HG02970 (cell line): ENCODE data around the gene TRAPPC12.
"Not testable (repeated sequence)": the region's sequence is repeated elsewhere in the genome, so short reads cannot be mapped to it uniquely, and the experiment has no call there.

Source experiments
- ATAC-seq: cut with Tn5 transposase; IDR thresholded peaks from one replicate; pipeline ENCODE4 v1.9.1; 2021; ENCODE audit warnings: mild to moderate bottlenecking, moderate library complexity, moderate number of reproducible peaks; ENCODE audit not compliant: unreplicated experiment, low FRiP score

TRAPPC12 gene

DNA sequence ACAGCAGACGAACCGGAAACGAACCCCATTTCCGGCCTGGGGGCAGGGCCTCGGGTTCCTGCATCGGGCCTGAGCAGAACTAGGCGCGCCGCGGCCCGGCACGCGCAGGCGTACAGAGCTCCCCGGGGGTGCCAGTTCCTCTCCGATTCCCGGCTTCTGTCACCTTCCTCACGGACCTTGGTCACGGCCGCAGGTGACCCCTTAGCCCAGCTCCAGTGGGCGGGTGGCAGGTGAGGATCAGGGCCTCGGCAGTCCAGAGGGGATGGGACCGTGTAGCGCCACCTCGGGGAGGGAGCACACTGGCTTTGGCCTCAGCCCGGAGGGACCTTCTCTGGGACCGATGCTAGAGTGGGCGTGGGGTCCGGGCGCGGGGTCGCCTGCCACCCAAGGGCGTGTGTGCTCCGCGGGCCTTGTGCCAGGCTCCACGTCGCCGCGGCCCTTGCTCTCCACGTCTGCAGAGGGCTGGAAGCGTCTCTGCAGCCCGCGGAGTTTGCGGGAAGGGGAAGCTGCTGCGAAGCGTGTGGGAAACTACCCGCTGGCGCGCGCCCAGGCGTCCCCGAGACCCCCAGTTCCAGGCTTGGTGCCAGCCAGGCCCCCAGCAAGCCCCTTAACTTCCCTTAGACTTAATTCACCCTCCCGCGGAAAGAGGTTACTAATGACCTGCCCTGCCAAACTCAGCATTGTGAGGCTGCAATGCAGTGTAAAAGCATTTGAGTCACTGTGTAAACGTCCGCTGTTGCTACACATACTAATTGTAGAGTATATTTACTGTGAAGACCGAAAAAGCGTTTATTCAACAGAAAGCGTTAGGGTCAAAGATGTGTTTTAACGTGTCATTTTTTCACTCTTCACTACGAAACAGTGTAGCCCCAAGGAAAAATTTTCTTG, at the start of gene TRAPPC12:
Gene TRAPPC12, plus strand, starts transcription at position 48 of the 888 bp plus-strand sequence. CDS start 7,930 bp downstream, outside the sequence.
- peak; percentile 73 for ATAC-seq

DNA sequence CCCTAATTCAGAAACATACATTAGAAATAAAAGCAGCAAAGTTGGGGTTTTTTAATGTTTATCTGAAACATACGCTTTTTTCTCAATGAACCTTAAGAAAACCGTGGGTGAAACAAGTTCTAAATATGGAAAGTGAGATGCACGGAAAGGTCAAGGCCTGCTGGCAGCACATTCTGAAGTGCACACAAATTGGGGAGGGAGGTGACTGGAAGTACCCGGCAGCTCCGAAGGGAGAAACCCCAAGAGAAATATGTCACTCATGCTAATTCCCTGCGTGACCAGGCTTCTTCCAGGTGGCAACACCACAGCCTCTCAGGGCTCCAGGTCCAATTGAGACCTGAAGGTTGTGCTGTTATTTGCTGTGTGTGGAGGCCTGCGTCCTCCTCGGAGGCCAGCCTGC, 47.4 kb upstream of the TRAPPC12 start:
- ATAC-seq, result no peak

DNA sequence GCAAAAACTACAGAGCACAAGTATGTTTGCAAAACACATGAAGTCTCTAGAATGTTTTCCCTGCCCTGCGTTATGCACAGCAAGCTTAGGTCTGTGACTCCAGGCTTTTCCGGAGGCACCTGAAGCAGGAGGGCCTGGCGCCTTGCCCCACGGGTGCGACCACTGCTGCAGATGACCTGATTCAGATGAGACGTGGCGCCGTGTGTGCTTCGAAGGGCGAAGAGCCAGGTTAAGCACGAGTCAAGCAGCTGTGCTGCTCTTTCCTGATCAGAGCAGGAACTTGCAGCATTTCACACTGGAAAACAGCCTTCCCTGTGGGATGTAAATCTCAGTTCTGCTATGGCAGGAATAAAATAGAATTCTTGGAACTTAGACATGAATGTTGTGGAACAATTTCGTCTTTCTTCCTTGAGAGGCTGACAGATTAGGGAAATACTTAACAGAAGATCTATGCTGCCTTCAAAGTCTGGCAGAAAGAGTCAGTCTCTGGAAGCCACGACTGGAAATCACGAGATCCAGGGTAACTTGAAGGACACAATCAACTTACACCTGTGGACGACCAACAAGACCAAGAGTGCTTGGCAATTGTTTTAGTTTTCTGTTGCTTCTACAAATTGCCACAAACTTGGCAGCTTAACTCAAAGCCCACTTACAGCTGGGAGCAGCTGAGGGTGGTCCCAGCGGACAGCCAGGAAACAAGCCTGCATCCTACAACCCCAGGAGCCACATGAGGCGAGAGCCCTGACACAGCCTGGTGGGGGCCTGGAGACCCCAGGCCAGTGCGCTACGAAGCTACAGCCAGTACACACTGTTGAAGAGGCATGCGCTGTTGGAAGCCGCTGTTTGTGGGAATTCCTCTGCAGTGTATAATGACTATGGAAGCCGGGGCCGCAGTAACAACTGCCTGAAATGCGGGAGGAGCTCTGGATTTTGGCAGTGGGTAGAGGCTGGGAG, 44.8 kb upstream of the TRAPPC12 start:
- ATAC-seq, result no peak

DNA sequence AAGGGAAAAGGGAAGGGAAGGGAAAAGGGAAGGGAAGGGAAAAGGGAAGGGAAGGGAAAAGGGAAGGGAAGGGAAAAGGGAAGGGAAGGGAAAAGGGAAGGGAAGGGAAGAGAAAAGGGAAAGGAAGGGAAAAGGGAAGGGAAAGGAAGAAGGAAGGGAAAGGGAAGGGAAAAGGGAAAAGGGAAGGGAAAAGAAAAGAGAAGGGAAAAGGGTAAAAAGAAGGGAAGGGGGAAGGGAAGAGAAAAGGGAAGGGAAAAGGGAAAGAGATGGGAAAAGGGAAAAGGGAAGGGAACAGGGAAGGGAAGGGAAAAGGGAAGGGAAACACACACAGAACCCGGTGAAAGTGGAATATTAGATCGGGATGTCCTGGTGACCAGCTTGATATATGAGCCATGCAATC, 42.6 kb upstream of the TRAPPC12 start:
- no peak for ATAC-seq

DNA sequence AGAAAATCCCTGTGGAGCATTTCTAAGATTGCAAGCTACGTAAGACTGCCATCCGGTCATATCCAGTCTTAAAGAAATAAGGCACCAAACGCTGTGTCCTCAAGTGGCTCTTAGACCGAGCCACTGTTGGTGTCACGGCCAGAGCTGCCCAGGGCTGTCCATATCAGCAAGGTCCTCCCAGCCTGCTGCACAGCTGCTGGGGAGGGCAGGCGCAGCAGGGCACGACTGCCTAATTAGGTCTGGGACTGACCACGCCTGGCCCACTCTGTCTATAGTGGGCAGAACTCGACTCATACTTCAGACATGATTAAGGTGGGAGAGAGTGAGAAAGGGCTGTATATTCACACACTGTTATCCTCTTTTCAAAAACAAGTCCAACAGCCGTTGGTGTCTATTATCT, 41.2 kb upstream of the TRAPPC12 start:
- no peak for ATAC-seq

DNA sequence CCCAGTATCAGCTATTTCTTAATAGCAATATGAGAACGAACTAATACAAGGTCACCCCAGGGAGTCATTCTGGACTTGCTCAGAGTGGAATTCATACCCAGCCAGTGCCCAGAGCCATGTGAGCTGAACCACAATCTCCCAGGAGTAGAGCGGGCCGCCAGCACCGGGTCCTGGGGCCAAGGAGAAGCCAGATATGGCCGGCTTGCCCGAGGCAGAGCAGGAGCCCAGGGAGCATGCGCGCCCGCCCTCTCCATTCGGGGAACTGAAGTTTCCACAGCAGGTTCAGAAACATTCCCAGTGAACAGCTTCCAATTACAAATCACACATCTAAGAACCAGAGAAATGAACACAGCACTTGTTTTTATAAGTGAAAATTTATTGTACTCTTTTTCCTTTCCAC, 39.4 kb upstream of the TRAPPC12 start:
- ATAC-seq, result no peak

DNA sequence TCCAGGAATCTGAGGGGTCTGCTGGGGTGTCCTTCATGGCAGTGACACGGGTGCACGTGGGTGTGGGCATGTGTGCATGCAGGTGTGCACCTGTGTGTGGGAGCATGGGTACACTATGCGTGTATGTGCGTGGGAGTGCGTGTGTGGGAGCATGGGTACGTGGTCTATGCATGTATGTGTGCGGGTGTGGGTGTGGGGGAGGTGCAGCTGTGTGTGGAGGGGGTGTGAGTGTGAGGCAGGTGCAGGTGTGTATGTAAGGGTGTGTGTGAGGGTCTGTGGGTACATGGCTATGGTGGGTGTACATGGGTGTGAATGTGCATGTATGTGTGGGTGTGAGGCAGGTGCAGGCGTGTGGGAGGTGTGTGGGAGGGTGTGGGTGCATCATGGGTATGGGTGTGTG, 38.2 kb upstream of the TRAPPC12 start:
- no peak for ATAC-seq

DNA sequence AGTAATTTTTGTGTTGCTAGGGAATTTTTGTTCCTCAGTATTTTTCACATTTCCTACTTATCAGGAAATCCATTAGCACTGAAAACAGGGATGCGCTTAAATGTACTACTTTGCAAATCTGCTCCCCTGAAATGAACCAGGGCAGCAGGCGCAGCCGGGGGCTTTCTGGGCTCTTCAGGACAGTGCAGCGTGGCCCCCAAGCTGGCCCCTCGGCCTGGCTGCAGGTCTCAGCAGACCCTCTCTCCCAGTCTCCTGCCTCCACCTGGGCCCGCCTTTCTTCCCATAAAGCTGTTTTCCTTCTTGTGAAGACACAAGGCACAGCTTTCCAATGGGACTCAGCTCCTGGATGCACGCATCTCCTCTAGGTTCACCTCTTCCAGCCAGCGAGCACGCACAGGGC, 37.2 kb upstream of the TRAPPC12 start:
- no peak for ATAC-seq

DNA sequence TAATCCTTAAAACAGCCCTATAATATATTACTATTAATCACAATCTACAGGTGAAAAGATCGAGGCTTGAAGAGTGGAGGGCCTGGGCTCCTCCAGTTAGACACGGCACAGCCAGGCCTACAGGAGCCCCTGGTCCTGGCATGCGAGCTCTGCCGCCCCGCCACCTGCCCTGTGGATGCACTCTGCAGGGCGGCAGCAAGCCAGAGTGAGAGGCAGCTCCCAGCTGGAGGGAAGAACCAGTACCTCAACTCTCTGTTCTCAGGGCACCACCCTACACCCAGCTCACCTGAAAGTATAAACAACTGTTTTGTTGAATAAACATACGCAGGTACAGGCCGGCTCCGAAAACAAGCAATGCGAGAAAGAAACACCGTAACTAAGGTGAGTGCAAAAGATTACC, 36.5 kb upstream of the TRAPPC12 start:
- no peak for ATAC-seq

DNA sequence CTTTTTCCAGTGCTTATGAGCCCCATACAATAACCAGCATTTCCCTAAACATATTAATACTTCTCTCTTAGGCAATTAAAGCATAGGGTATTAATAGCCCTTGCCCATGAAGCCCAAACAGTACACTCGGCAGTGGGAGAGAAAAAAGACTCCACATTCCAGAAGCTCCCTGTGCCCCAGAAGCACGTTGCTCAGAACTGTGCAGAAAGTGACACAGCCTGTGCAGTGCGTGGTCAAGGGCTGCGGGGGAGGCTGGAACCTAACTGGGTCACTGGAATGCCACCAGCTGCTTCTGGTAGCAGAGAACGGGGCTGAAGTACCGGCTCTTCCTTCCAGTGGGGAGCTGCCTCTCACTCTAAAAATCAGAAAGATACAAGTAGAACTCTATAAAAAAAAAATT, 34.6 kb upstream of the TRAPPC12 start:
- ATAC-seq, result no peak

DNA sequence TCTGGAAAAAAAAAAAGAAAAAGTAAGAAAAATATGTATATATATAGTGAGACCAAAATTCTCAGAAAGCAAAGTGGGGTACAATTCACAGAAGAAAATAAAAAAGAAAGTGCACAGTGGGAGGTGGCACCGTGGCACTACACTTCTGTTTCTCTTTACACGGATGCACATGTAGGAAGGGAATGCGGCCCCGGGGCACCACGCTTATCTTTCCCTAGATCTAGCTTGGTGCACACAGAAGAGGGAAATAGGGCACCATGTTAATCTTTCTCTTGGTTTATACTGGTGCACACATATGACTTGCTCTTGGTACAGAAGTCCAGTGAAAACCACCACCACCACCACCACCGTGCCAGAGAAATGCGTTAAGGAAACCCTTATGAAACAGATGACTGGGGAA, 33.9 kb upstream of the TRAPPC12 start:
- no peak for ATAC-seq

DNA sequence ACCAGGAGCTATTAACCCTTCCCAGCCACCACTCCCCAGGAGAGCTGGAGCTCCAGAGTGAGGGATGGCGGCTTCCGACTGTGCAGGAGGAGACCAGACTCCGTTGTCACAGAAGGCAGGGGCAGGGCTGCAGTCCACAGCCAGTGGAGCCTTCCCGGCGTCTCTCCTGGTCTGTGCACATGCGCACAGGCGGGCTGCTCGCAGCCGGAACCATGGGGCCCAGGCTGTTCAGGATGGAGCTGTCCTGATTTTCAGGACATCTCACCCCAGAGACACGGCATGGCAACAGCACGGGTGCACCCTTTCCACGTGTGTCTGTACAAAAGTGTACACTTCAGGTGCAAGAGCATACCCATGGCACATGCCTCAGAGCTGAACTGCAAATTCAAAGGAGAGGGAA, 30.7 kb upstream of the TRAPPC12 start:
- no peak for ATAC-seq

DNA sequence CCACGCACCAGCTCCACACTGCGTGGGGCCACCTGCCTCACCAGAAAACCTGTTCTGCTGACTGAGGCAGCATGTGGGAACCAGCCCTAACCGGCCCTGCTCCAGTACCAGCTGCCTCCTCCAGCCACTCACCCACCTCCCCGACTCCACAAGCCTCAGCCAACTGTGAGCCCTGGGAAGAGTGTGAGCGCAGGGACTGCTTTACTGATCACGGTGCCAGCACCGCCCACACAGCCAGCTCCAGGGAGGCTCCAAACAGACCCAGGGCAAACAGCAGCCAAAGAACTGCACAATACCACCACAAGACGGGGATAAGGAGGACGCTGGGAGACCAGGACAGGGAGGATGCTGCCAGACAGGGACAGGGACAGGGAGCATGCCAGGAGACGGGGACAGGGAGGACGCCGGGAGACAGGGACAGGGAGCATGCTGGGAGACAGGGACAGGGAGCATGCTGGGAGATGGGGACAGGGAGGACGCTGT, 30.2 kb upstream of the TRAPPC12 start:
- ATAC-seq, result no peak

DNA sequence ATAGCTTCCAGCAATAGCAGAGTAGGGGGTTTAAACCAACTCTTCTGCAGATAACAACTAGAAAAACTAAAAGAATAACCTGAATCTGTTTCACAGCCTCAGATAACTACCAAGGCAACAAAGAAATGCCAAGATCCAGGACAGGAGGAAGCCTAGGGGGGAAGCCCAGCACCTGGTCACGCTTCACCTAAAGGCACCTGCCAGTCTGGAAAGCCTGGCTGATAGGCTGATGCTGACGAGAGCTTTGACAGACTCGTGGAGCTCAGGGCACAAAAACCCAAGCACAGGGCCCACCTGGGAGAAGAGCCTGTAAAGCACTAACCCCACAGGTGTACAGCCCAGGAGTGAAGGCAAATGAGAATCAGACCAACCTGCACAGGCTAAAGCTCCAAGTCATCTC, 24.5 kb upstream of the TRAPPC12 start:
- no peak for ATAC-seq

DNA sequence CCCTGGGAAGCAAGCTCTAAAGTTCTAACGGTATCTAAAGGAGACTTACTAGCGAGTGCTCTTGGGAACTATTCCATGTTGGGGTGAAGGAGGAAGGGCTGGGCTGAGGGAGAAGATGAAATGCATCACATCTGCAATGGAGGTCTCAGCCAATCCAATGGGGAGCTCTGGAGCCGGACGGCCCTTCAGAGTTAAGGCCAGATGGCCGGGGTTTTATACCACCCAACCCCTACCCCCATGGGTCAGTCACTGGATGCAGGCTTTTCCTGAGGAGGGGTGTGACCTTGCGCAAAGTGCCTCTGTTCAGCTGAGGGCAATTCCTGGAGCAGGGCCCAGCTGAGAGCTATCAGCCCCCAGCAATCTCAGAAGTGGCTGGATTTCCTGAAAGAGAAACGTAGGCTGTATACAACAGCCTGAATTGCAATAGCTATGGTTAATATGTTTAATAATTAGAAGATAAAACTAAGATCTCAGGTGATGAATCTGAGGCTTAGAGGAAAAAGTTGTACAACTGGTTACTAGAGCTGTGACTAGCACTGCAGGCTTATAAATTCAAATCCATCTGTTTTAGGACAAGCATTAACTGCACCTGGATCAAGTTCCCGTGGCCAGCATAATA, 23.4 kb upstream of the TRAPPC12 start:
- no peak for ATAC-seq

DNA sequence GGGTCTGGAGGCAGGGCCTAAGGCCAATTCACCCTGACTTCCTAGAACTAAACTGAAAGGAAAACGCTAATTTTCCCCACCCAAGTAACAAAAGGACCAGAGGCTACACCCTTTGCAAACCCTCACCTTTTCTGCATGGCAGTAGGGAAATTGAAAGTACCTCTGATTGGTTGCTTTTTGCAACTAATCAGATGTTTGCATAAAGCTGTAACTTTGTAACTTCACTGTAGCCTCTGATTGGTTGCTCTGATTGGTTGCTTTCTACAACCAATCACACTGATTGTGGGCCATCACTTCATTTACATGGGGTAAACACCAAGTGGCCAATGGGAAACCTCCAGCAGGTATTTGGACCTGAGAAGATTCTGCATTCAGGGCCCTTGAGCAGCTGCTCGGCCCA, 22.7 kb upstream of the TRAPPC12 start:
- no peak for ATAC-seq

DNA sequence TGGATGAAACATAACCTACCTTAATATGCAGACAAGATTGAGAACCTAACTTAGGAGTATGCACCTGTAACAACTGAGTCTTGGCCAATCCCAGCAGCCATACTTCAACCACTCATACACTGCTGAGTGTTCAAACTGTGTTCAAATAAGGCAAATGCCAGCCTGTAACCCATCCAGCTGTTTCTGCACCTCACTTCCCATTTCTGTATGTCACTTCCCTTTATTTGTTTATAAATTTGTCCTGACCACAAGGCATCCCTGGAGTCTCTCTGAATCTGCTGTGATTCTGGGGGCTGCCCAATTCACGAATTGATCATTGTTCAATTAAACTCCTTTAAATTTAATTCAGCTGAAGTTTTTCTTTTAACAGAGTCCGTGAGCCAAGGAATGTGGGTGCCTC, 22.0 kb upstream of the TRAPPC12 start:
- ATAC-seq, result not testable (repeated sequence)

DNA sequence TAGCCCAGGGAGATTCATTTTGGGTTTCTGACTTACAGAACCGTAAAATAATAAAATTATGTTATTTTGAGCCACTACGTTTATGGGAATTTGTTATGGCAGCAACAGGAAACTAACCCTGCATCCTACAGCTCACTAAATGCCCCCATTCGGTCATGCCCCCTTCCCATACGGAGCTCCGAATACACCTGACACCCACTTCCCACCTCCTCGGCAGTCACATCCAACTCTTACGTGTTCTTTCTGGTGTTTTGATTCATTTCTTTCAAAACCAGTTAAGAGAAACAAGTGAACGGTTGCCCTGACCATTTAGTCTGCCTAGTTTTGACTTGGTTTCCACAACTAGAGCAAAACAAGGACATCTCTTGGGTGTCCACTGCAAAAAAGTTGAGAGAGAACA, 21.6 kb upstream of the TRAPPC12 start:
- ATAC-seq, result no peak

DNA sequence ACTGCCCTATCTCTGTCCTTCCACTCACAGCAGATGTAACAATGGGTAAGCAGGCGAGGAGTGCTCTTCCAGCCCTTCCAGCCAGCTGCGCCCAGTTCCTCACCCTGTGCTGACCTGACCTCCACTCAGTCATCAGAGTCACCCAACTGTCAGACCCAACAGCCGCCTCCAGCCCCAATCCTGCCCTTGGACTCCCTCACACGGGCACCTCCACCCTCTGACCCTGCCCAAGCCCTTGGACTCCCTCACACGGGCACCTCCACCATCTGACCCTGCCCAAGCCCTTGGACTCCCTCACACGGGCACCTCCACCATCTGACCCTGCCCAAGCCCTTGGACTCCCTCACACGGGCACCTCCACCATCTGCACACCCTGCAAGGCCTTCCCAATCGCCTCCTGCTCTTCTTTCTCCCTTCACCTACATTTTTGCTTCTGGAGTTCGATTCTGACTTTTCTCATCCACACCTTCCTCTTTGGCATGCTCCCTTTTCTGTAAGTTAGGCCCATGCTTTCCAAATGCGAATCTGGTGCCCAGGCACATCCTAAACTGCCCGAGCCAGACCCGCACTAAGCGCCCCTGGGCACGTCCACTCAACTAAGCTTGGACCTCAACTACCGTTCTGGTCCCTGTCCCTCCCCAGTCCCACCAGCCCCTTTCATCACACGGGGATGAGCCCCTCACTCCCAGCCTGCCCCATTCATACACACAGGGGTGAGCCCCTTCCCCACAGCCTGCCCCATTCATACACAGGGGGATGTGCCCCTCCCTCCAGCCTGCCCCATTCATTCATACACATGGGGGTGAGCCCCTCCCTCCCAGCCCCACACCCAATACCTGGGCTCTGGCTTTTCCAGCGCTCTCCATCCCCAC, 17.7 kb upstream of the TRAPPC12 start:
- ATAC-seq, result no peak

DNA sequence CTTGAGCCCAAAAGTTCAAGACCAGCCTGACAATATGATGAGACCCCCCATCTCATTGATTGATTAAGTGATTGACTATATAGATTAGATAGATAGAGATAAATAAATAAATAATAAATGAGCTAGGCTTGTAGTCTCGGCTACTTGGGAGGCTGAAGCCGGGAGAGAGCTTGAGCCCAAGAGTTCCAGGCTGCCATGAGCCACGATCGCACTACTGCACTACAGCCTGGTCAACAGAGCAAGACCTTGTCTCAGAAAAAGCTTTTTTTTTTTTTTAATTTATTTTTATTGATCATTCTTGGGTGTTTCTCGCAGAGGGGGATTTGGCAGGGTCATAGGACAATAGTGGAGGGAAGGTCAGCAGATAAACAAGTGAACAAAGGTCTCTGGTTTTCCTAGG, 14.3 kb upstream of the TRAPPC12 start:
- no peak for ATAC-seq
